ENCODE measurements around the gene TMEM235.

Gene TMEM235

GRCh38 chr17:78264590-78264989 is 33.2 kb downstream of the TMEM235 start:
- DNase-seq (ENCODE audit: low read depth): no peak
- no peak overlapping the region for H3K4me3 ChIP-seq (ENCODE audit: low read depth, low read length)
- TF ChIP-seq CTCF (IDR thresholded peaks at IDR 0.05; ENCODE audit: low read depth, low read length, missing control alignments): no peak

- H3K4me3 ChIP-seq (ENCODE audit: low read depth, low read length): no peak overlapping the region
- no peak for DNase-seq (ENCODE audit: low read depth)
- TF ChIP-seq CTCF (IDR thresholded peaks at IDR 0.05; ENCODE audit: low read depth, low read length, missing control alignments): no peak
Observed at GRCh38 chr17:78265121-78265520, 33.7 kb downstream of the TMEM235 start.

GRCh38 chr17:78266231-78266631 is 34.8 kb downstream of the TMEM235 start:
- DNase-seq (ENCODE audit: low read depth): no peak
- no peak for TF ChIP-seq CTCF (IDR thresholded peaks at IDR 0.05; ENCODE audit: low read depth, low read length, missing control alignments)
- H3K4me3 ChIP-seq (ENCODE audit: low read depth, low read length): no peak overlapping the region

- no peak for TF ChIP-seq CTCF (IDR thresholded peaks at IDR 0.05; ENCODE audit: low read depth, low read length, missing control alignments)
- no peak overlapping the region for H3K4me3 ChIP-seq (ENCODE audit: low read depth, low read length)
- DNase-seq (ENCODE audit: low read depth): no peak
Observed at GRCh38 chr17:78266771-78267170, 35.3 kb downstream of the TMEM235 start.

GRCh38 chr17:78267253-78268073 is 36.0 kb downstream of the TMEM235 start:
- no peak for TF ChIP-seq CTCF (IDR thresholded peaks at IDR 0.05; ENCODE audit: low read depth, low read length, missing control alignments)
- no peak for DNase-seq (ENCODE audit: low read depth)
- H3K4me3 ChIP-seq (ENCODE audit: low read depth, low read length): no peak overlapping the region

GRCh38 chr17:78268191-78268874 is 36.9 kb downstream of the TMEM235 start:
- no peak for TF ChIP-seq CTCF (IDR thresholded peaks at IDR 0.05; ENCODE audit: low read depth, low read length, missing control alignments)
- H3K4me3 ChIP-seq (ENCODE audit: low read depth, low read length): no peak overlapping the region
- DNase-seq (ENCODE audit: low read depth): no peak

Measured in GM12864 (cell line).